Cardiac fibroblast (primary cell): ENCODE data around the gene SEL1L2.
A peak's percentile ranks its signal among the peaks of the same experiment; 100 is the strongest.

ENCODE experiments used
- DNase-seq, 2 donors: peaks; one replicate each; pipeline versions ENCODE4 v3.0.0 to v3.0.0-alpha.2; 2010; ENCODE audit warnings: low read depth in 2 of 2
- H3K4me3 ChIP-seq, 2 donors: replicated peaks in 1 of 2; 1 replicate in 1 of 2; 2 replicates in 1 of 2; pipeline ENCODE4 v1.5.1; 2011; ENCODE audit warnings: low read depth in 2 of 2, low read length in 2 of 2, mild to moderate bottlenecking in 2 of 2, moderate library complexity in 1 of 2
- TF ChIP-seq, protein P1 (sequence below): IDR thresholded peaks from one replicate; pipeline ENCODE4 v1.5.1; 2011; ENCODE audit warnings: low read depth, mild to moderate bottlenecking, low read length, inconsistent platforms

The SEL1L2 gene

DNA sequence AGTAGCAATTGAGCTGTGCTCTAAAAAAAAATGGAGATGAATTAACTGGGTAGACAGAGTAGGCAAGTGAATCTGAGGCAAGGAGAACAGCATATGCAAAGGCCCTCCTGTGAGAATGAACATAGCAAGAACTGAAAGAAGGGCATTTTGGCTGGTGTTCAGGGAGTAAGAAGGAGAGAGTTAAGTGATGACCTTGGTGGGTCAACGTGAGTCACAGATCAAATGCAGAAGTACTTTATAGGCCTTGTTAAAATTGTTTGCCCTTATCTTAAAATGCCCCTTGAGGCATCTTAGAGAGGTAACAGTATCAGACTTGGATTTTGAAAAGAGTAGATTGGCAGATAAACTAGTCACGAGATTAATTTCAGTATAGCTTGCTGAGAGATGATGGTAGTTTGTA lies 181.0 kb downstream of the SEL1L2 start:
- no peak for DNase-seq
- TF ChIP-seq, protein P1, sequence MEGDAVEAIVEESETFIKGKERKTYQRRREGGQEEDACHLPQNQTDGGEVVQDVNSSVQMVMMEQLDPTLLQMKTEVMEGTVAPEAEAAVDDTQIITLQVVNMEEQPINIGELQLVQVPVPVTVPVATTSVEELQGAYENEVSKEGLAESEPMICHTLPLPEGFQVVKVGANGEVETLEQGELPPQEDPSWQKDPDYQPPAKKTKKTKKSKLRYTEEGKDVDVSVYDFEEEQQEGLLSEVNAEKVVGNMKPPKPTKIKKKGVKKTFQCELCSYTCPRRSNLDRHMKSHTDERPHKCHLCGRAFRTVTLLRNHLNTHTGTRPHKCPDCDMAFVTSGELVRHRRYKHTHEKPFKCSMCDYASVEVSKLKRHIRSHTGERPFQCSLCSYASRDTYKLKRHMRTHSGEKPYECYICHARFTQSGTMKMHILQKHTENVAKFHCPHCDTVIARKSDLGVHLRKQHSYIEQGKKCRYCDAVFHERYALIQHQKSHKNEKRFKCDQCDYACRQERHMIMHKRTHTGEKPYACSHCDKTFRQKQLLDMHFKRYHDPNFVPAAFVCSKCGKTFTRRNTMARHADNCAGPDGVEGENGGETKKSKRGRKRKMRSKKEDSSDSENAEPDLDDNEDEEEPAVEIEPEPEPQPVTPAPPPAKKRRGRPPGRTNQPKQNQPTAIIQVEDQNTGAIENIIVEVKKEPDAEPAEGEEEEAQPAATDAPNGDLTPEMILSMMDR = no peak
- no peak overlapping the region for H3K4me3 ChIP-seq

- peak; percentile 86 to 94 for DNase-seq
- TF ChIP-seq, protein P1 = no peak
- H3K4me3 ChIP-seq = no peak overlapping the region
Observed at GRCh38 chr20:13800728-13801134, 189.7 kb downstream of the SEL1L2 start.

DNA sequence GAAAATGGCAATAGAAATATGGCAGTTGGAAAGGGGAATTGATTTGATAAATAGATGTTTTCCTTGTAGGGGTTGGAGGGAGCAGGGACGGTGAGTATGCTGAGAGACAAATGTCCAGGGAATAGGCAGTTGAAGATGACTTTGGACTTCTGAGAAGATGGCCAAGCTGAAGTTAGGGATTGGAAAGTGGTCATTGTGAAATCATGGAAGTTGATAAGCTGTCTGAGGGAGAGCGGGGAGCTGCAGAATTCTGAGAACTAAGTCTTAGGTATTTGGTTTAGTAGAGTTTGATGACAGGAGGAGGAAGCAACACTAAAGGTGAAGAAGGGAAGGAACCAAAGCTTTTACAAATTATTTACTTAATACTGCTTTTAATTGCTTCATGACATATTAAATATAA lies 190.4 kb downstream of the SEL1L2 start:
- no peak overlapping the region for H3K4me3 ChIP-seq
- TF ChIP-seq, protein P1 = no peak
- no peak for DNase-seq
